ENCODE measurements around the gene DENND1A.

The DENND1A gene

DNA sequence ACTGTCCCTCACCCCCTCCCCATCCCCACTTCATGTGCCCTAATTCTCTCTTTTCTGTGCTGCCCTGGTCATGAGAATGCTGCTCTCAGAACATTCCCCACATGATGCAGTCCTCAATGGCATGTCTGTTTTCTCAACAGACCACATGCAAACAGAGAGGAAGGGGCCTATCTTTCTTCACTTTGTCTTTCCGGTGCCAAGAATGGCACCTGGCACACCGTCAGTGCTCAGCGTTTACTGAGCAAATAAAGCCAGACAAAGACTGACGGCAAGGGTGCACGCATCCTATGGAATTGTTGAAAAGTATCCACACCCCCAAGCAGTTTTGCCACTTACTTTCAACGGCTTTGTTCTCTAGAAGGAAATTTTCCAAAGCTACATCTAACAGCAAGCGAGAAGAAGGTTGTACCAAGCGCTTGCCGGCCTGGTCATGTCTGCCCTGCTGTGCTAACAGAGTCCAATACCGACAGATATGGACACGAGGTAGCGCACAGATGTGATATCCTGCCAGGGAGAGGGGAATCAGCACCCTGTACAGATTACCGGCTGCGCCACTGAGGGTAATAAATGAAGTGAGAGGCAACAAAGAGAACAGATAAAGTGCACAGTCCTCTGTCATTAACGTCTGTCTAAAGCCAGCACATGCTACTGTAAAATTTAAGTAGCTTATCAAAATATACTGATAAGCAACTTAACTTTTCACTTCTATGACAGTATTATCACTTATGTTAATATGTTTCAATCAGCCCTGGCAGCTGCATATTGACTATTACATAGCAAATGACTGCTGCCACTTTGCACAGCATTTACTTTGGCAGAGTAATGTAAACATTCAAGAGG is 251.7 kb downstream of the DENND1A start:
- no peak for DNase-seq (ENCODE audit: low read depth)
- TF ChIP-seq, protein P1, sequence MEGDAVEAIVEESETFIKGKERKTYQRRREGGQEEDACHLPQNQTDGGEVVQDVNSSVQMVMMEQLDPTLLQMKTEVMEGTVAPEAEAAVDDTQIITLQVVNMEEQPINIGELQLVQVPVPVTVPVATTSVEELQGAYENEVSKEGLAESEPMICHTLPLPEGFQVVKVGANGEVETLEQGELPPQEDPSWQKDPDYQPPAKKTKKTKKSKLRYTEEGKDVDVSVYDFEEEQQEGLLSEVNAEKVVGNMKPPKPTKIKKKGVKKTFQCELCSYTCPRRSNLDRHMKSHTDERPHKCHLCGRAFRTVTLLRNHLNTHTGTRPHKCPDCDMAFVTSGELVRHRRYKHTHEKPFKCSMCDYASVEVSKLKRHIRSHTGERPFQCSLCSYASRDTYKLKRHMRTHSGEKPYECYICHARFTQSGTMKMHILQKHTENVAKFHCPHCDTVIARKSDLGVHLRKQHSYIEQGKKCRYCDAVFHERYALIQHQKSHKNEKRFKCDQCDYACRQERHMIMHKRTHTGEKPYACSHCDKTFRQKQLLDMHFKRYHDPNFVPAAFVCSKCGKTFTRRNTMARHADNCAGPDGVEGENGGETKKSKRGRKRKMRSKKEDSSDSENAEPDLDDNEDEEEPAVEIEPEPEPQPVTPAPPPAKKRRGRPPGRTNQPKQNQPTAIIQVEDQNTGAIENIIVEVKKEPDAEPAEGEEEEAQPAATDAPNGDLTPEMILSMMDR (IDR thresholded peaks at IDR 0.05; ENCODE audit: low read depth, low read length, missing control alignments) = no peak
- in situ Hi-C loops (cut with HindIII; ENCODE audit: low sequenced_read_pairs) = no loop called here
- H3K4me3 ChIP-seq (ENCODE audit: low read depth, low read length) = no peak overlapping the region

DNA sequence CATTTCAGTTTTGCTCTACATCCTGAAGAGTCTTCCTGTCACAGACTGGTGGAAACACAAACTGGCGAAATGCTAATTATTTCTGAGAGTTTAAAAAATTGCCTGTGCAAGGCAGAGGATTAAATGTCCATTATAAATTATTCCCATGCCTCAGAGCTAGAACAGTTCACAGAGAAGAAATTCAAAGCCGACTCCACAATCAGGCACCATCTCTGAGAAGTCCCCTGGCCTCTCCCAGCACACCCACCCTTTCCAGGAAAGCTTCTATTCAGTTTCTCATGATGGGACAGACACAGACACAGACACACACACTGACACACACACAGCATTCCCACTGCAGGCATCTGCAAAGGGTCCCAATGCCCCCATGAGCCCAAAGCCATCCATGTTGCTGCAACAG is 253.1 kb downstream of the DENND1A start:
- no peak overlapping the region for H3K4me3 ChIP-seq (ENCODE audit: low read depth, low read length)
- TF ChIP-seq, protein P1 (IDR thresholded peaks at IDR 0.05; ENCODE audit: low read depth, low read length, missing control alignments) = no peak
- in situ Hi-C loops (cut with HindIII; ENCODE audit: low sequenced_read_pairs) = no loop called here
- no peak for DNase-seq (ENCODE audit: low read depth)

DNA sequence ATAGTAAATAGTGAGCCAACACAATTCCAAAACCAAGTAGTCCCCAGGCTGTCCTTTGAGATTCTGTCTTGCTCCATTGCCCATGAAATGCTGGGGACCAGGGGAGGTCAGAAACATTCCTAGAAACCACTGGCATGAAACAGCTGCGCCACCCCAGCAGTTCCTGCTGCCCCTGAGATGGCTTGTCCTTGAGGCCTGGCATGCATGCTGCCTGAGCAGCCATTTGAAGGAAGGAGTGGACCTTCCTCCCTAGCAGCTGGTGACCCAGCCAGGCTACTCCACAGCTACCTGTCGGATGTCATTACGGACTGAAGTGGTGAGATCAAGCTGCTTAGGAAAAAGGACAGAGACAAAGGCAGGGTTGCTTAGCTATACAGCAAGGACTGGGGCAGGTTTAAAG is 260.6 kb downstream of the DENND1A start:
- no peak overlapping the region for H3K4me3 ChIP-seq (ENCODE audit: low read depth, low read length)
- TF ChIP-seq, protein P1 (IDR thresholded peaks at IDR 0.05; ENCODE audit: low read depth, low read length, missing control alignments) = no peak
- in situ Hi-C loops (cut with HindIII; ENCODE audit: low sequenced_read_pairs) = no loop called here
- no peak for DNase-seq (ENCODE audit: low read depth)

DNA sequence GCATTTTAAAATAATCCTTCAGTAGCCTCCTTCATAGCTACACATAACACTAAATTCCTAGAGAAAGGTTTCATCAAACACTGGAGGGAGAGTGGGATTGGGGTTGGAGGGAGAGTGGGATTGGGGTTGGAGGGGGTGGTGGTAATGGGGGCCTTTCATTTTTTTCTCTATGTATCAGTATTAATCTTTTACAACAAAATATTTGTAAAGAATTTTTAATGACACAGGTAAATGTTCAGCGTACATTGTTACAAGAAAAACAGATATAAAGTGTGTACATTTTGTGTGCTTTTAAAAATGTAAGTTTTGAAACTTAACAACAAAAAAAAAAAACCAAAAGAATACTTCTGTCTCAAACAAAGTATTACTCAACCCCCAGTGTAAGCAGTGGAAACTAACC is 266.4 kb downstream of the DENND1A start:
- TF ChIP-seq, protein P1 (IDR thresholded peaks at IDR 0.05; ENCODE audit: low read depth, low read length, missing control alignments) = no peak
- no peak overlapping the region for H3K4me3 ChIP-seq (ENCODE audit: low read depth, low read length)
- no peak for DNase-seq (ENCODE audit: low read depth)
- in situ Hi-C loops (cut with HindIII; ENCODE audit: low sequenced_read_pairs) = no loop called here

DNA sequence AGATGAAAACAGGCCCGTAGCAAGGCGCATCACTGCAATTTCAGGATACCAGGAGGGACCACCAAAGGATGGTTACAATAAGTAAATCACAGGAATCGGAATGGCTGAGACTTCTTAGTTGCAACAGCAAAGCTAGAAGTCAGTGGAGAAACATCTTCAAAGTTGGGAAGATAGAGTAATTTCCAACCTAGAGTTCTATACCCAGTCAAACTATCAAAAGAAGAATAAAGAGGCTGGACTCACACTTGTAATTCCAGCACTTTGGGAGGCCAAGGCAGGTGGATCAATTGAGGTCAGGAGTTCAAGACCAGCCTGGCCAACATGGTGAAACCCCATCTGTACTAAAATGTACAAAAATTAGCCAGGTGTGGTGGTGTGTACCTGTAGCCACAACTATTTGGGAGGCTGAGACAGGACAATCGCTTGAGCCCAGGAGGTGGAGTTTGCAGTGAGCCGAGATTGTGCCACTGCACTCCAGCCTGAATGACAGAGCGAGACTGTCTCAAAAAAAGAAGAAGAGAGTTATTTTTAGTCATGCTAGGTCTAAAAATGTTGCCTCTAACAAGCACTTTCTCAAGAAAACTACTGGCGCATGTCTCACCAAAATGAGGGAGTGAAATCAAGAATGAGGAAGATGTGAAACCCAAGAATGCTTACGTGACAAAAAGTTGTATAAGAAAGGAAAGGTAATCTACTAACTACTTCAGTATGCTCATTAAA is 267.7 kb downstream of the DENND1A start:
- TF ChIP-seq, protein P1 (IDR thresholded peaks at IDR 0.05; ENCODE audit: low read depth, low read length, missing control alignments) = no peak
- H3K4me3 ChIP-seq (ENCODE audit: low read depth, low read length) = no peak overlapping the region
- no peak for DNase-seq (ENCODE audit: low read depth)
- in situ Hi-C loops (cut with HindIII; ENCODE audit: low sequenced_read_pairs) = no loop called here

DNA sequence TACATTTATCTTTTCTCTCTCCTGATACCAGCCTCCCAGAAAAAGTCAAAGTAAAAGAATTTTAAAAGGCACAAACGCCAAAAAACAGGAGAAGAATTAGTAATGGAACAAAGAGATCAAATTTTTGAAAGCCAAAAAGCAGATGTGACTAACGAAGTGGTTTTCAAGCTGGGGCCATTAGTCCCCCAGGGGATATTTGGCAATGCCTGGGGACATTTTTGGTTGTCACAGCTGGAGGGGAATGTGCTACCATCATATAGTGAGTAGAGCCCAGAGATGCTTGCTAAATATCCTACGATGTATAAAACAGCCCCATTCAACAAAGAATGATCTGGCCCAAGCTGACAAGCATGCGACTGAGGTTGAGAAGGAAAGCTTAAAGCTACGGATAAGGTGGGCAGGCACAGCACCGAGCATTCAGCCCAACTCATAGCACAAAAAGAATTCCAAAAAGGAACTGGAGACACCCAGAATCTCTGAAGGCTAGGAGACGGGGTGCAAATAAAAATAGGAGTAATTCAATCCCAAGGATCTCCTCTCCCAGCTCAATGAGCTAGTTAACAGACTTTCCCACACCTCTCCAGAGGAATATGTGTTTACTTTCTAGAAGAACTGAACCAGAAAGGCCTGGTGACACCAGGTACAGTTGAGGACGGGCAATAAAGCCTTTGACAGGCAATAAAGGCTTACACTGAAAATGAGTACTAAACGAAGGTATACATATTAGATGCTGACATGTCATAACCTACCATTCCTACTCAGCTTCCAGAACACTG is 269.0 kb downstream of the DENND1A start:
- no peak overlapping the region for H3K4me3 ChIP-seq (ENCODE audit: low read depth, low read length)
- in situ Hi-C loops (cut with HindIII; ENCODE audit: low sequenced_read_pairs) = no loop called here
- TF ChIP-seq, protein P1 (IDR thresholded peaks at IDR 0.05; ENCODE audit: low read depth, low read length, missing control alignments) = no peak
- no peak for DNase-seq (ENCODE audit: low read depth)
